Mucosa of rectum (tissue), 2 donors: ENCODE data around the gene CHL1.

Experiments
- H3K27ac ChIP-seq, 2 donors: one replicate each; pipeline ENCODE4 v1.7.0; 2013; ENCODE audit warnings: inconsistent platforms in 2 of 2, low read depth in 2 of 2, low read length in 2 of 2
- H3K27me3 ChIP-seq, 2 donors: one replicate each; pipeline ENCODE4 v1.7.0; 2013; ENCODE audit warnings: low read length in 2 of 2; ENCODE audit not compliant: control insufficient read depth in 2 of 2, insufficient read depth in 2 of 2
- H3K36me3 ChIP-seq, 2 donors: one replicate each; pipeline ENCODE4 v1.7.0; 2013; ENCODE audit warnings: low read length in 2 of 2; ENCODE audit not compliant: control insufficient read depth in 2 of 2, insufficient read depth in 2 of 2
- H3K4me1 ChIP-seq, 2 donors: one replicate each; pipeline ENCODE4 v1.7.0; 2013; ENCODE audit warnings: low read length in 2 of 2, mild to moderate bottlenecking in 1 of 2; ENCODE audit not compliant: control insufficient read depth in 2 of 2, insufficient read depth in 2 of 2
- H3K4me3 ChIP-seq, 2 donors: one replicate each; pipeline ENCODE4 v1.7.0; 2013; ENCODE audit warnings: low read length in 2 of 2
- H3K9ac ChIP-seq, 2 donors: one replicate each; pipeline ENCODE4 v1.7.0; 2013; ENCODE audit warnings: low read length in 2 of 2, low read depth in 1 of 2, mild to moderate bottlenecking in 1 of 2
- H3K9me3 ChIP-seq, 2 donors: one replicate each; pipeline ENCODE4 v1.7.0; 2013; ENCODE audit warnings: low read length in 2 of 2; ENCODE audit not compliant: control insufficient read depth in 2 of 2
- donor health status: healthy.
- donor health status: Normal muscosa, but diverticular disease.

CHL1 gene

DNA sequence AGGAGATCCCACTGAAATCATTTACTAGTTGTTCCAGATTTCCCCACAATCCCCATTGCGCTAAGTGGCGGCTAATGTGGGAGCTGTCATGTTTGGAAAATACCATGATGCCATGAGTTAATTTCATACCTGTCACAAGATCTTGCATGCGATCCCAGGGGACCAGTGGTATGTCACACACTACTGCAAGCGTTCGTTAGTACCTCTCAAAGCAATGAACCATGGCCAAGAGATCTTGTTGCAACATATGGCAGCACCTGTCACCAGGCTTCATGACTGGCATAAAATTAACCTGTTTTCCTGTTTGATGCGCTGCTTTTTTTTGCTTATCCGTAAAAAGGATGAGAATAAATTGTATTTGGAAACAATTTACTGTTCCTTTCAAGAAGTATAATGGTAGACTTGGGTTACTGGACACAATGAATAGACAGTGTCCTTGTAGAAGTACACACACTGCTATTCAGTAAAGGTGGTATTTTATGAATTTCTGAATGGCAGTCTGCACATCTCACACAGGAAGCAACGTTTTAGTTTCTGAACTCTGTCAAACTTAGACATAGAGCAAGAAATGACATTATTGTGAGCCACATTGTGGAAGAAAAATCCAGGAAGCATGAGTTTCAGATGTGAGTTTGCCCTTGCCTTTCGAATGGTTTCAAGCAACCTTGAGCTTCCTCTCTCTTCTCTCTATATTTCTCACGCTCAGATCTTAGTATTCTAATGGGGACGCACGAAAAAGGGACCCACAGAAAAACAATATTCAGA, 81.9 kb downstream of the CHL1 start:
- no peaks in the 10 kb centered on the region for H3K4me1 ChIP-seq
- H3K4me3 ChIP-seq, result no peak overlapping the region
- no peak overlapping the region for H3K9ac ChIP-seq
- H3K27me3 ChIP-seq, result no peaks in the 10 kb centered on the region
- H3K9me3 ChIP-seq, result no peaks in the 10 kb centered on the region
- H3K36me3 ChIP-seq, result no peaks in the 10 kb centered on the region
- H3K27ac ChIP-seq, result no peak overlapping the region

DNA sequence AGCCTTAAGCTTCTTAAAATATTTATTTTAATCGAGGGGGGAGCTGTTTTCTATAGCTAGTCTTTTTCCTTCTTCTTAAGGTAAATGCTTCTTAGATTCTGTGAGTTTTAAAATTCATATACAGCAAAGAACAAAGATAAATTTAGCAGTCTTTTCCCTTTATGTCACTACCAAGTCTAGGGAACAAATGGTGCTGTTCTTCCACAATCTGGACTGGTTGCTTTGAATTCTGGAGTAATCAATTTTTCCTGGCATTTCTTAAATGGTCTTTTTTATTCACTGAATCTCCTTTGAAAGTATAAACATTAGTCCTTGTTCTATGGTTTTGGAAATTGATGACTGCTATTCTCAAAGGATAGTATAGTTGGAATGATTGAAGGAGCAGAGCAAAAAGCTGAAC, 82.8 kb downstream of the CHL1 start:
- no peaks in the 10 kb centered on the region for H3K4me1 ChIP-seq
- H3K27me3 ChIP-seq, result no peaks in the 10 kb centered on the region
- no peak overlapping the region for H3K4me3 ChIP-seq
- no peaks in the 10 kb centered on the region for H3K9me3 ChIP-seq
- H3K27ac ChIP-seq, result no peak overlapping the region
- H3K36me3 ChIP-seq, result no peaks in the 10 kb centered on the region
- no peak overlapping the region for H3K9ac ChIP-seq

DNA sequence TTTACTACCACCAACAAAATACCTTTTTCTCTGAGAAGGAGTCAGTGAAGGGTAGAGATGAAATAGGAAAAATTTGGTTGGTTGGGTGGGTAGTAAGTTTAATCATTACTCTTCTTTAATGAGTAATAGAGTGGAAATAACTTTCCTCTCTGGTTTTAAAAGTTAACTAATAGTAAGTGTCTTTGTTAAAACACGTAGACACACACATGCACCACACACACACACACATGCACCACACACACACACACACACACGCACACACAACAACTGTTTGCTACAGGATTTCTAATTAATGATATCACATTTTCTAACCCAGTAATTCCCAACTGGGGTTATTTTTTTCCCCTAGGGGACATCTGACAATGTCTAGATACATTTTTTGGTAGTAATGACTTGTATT, 84.1 kb downstream of the CHL1 start:
- H3K4me1 ChIP-seq, result no peaks in the 10 kb centered on the region
- H3K27me3 ChIP-seq, result no peaks in the 10 kb centered on the region
- H3K27ac ChIP-seq, result no peak overlapping the region

DNA sequence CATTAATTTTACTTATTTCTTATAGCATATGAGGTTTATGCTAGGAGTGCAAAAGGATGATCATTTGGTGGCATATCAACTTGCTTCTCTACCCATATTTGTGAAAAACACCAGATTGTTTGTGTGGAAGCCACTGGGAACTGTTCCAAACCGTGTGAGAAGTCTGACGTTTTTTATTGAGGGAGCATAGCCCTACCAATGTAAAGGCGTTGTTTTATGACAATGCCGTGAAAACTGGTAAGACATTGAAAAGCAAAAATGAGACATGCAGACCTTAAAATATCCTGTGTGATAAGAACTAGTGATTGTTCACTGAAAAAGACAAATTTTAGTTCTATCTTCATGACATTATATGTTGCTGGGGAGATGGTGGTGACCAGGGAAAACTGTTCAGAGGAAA, 87.8 kb downstream of the CHL1 start:
- Histone ChIP-seq H3K36me3 (no peaks in the 10 kb centered on the region), H3K4me3 (no peak overlapping the region)

More for the DNA sequence above, 84.1 kb downstream of the CHL1 start:
- H3K9ac ChIP-seq, result no peak overlapping the region
- no peaks in the 10 kb centered on the region for H3K9me3 ChIP-seq
- H3K4me3 ChIP-seq, result no peak overlapping the region
- H3K36me3 ChIP-seq, result no peaks in the 10 kb centered on the region

DNA sequence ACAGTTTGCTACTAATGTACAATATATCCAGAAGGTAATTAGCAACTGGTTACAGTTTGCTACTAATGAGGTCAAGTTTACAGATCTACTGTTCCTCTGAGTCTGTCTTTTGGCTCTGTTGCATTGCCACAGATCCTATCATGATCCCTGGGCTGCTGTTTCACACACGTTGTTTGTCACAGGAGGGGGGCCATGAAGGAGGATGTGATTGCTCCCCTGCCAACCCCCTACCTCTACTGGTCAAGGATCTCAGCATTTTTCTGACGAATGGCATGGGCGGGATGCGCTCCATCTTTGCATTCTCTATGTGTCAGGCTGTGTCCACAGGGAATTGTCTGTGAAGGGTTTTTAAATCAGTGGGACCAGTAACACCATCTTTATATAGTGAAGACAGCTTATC, 91.9 kb downstream of the CHL1 start:
- Histone ChIP-seq H3K9me3 (peaks cover 0 to 3% of the 10 kb centered on the region in 2 donors), H3K36me3 (no peaks in the 10 kb centered on the region), H3K27ac (no peak overlapping the region), H3K9ac (no peak overlapping the region), H3K27me3 (no peaks in the 10 kb centered on the region), H3K4me1 (no peaks in the 10 kb centered on the region), H3K4me3 (no peak overlapping the region)

More for the DNA sequence above, 87.8 kb downstream of the CHL1 start:
- no peaks in the 10 kb centered on the region for H3K4me1 ChIP-seq
- no peaks in the 10 kb centered on the region for H3K27me3 ChIP-seq
- H3K27ac ChIP-seq, result no peak overlapping the region
- no peak overlapping the region for H3K9ac ChIP-seq
- H3K9me3 ChIP-seq, result peaks cover 0 to 2% of the 10 kb centered on the region in 2 donors

DNA sequence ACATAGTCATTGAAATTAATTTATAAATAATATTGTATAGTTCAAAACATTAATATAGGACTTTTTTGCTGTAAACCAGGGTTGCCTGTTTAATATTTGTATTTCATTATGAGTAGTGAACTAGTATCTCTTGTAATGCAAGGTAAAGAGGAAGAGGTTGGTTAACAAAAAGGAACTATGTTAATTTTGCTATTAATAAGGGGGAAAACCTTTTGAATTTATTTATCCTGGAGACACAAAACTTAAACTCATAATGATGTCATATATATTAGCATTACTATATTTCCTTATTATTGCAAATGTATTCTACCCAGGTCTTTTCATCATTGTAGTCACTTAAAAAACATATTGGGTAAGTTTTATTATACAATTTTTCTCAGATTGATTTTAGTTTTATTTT, 94.5 kb downstream of the CHL1 start:
- Histone ChIP-seq H3K9ac (no peak overlapping the region), H3K27ac (no peak overlapping the region), H3K27me3 (no peaks in the 10 kb centered on the region), H3K4me3 (no peak overlapping the region), H3K4me1 (no peaks in the 10 kb centered on the region), H3K9me3 (peaks cover 0 to 3% of the 10 kb centered on the region in 2 donors), H3K36me3 (no peaks in the 10 kb centered on the region)

DNA sequence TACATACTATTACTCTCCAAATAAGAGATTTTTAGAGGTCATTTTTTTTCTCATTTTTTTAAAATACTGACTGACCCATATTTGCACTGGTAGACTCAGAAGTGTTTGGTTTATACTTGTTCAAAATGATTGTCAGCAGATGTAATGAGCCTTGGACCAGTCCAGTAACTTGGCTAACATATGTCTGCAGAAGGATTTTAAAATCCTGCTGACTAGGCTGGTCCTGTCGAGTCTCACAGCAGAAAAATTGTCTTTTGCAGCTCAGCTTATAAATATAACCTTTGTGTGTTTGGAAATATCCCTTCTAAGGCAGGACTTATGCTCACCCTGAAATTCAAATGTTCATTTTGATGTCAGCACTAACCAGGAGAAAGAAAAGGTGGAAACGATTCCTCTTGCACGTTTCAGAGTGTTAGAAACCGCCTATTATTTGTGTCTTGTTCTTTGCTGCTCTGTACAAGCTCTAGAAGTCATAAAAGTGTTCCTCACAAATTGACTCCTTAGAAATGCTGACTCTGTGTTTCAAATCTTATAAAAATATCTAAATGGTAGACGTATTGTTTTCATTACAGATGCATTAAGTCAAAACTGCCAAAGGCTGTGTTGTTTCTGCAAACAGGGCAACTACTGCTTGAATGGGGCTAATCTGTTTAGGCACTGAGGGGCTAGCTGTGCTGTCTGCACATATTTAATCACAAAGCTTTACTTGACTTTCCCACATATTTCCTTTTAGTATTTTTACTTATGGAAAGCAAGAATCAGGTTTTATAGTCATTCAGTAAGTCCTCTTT, 95.3 kb downstream of the CHL1 start:
- Histone ChIP-seq H3K36me3 (no peaks in the 10 kb centered on the region), H3K27ac (no peak overlapping the region), H3K9ac (no peak overlapping the region), H3K4me1 (no peaks in the 10 kb centered on the region), H3K27me3 (no peaks in the 10 kb centered on the region), H3K9me3 (peaks cover 0 to 3% of the 10 kb centered on the region in 2 donors), H3K4me3 (no peak overlapping the region)

DNA sequence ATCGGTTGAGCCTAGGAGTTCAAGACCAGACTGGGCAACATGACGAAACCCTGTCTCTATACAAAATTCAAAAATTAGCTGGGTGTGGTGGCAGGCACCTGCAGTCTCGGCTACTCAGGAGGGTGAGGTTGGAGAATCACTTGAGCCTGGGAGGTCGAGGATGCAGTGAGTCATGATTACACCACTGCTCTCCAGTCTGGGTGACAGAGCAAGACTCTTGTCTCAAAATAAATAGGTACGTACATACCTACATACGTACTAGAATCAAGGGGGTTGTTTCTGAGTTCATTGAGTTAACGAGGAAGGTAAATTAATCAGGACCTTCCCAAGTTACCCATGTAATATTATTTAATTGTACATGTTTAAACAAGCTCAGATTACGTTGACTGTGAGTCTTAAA, 97.5 kb downstream of the CHL1 start:
- Histone ChIP-seq H3K36me3 (no peaks in the 10 kb centered on the region), H3K9ac (no peak overlapping the region), H3K4me3 (no peak overlapping the region), H3K27ac (no peak overlapping the region), H3K9me3 (peaks cover 0 to 3% of the 10 kb centered on the region in 2 donors), H3K27me3 (no peaks in the 10 kb centered on the region), H3K4me1 (no peaks in the 10 kb centered on the region)

DNA sequence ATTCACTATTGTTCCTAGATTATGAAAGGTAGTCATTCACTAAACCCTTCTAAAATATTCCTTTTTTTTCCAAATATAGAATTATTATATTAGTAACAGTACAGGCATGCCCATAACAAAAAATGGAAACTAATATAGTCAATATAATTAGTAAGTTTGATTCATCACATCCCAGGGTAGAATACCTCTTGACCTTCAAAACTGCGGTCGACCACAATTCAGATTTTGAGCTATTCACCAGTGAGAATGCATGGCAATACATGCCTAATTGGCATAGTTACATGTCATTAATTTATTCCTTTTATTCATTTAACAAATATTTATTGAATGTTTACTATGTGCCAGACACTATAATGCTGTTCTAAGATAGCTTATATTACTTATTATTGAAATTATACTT, 98.0 kb downstream of the CHL1 start:
- H3K4me1 ChIP-seq, result no peaks in the 10 kb centered on the region
- no peaks in the 10 kb centered on the region for H3K9me3 ChIP-seq
- no peaks in the 10 kb centered on the region for H3K27me3 ChIP-seq
- H3K4me3 ChIP-seq, result no peak overlapping the region
- no peak overlapping the region for H3K27ac ChIP-seq
- H3K36me3 ChIP-seq, result no peaks in the 10 kb centered on the region
- no peak overlapping the region for H3K9ac ChIP-seq

DNA sequence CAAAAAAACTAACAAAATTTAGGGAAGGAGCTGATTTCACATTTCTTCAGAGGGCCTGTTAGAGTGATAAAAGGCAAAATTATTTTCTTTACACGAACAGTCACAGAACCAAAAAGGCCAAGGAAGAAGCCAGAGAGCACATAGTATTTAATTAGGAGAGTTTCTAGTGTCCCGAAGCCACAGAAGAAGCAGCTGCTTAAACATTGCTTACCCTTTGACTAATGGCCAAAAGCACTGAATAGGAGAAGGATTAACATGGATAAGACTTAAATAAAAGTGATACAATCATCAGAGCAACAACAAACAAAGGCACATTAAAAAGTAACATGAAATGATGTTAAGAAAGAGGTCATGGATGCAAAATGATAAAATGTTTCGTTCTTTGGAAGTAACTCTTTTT, 98.6 kb downstream of the CHL1 start:
- Histone ChIP-seq H3K9me3 (no peaks in the 10 kb centered on the region), H3K4me1 (no peaks in the 10 kb centered on the region), H3K9ac (no peak overlapping the region), H3K36me3 (no peaks in the 10 kb centered on the region), H3K27me3 (no peaks in the 10 kb centered on the region), H3K4me3 (no peak overlapping the region), H3K27ac (no peak overlapping the region)
